Pancreas (tissue), 10 donors: ENCODE measurements around the gene PCBD1. TPM values are rescaled to one million over a fixed set of nuclear protein-coding genes. Genes with fewer than 3 reads are reported as not detected.

Experiments
- ATAC-seq, 4 donors: fragments of 200-7000 bp; cut with Tn5 transposase; one replicate each; pipeline versions ENCODE4 v1.8.0 to v1.9.1; 2020; ENCODE audit warnings: mild to moderate bottlenecking in 4 of 4, moderate library complexity in 4 of 4
- DNase-seq, 6 donors: peaks; one replicate each; pipeline ENCODE4 v3.0.0-alpha.2; 2020
- FAIRE-seq: peaks from 2 replicates; lab custom pipeline; 2012; peaks lifted over from hg19 to GRCh38; lab: Jason Lieb, UNC
- H3K27ac ChIP-seq, 4 donors: fragments of 200-600 bp; sonication (generic); 1 replicate in 3 of 4; 2 replicates in 1 of 4; pipeline versions ENCODE4 v1.5.0 to v1.8.0; 2020
- H3K27me3 ChIP-seq, 4 donors: fragments of 200-600 bp; one replicate each; pipeline ENCODE4 v1.8.0; 2021
- H3K36me3 ChIP-seq, 3 donors: fragments of 200-600 bp; sonication (generic) in 1 of 3; one replicate each; pipeline versions ENCODE4 v1.5.0 to v1.8.0; 2020 to 2021
- H3K4me1 ChIP-seq, 3 donors: fragments of 200-600 bp; one replicate each; pipeline ENCODE4 v1.8.0; 2021
- H3K4me3 ChIP-seq, 4 donors: fragments of 200-600 bp; sonication (generic) in 2 of 4; one replicate each; pipeline versions ENCODE4 v1.5.0 to v1.8.0; 2020 to 2021
- H3K9me3 ChIP-seq, 4 donors: fragments of 200-600 bp; one replicate each; pipeline ENCODE4 v1.8.0; 2021
- WGBS, 2 donors: extraction: QIAGEN DNeasy Blood & Tissue Kit; methylation state at CpG; one replicate each; pipeline ENCODE4 v1.1.7; 2013; 5-methylcytosine and 5-hydroxymethylcytosine counted together
- intact Hi-C, 3 donors: fragments of 100-400 bp; cut with DNase I; formaldehyde crosslinking; loops; one replicate each; pipeline versions ENCODE4 v1.11.1 to v1.14.2; 2022
- polyA plus RNA-seq, 2 donors: library from polyadenylated mRNA; stranded (reverse); fragments of 200-250 nt; gene quantifications; one replicate each; pipeline ENCODE4 v1.2.3, GENCODE V29; 2013
- total RNA-seq, 6 donors: library from RNA; stranded (reverse); fragmentation: NEBNext Ultra II Directional in 4 of 6; extraction: Animal tissue kit (Norgen Biotek cat#: 25700) in 4 of 6; gene quantifications; one replicate each; pipeline versions ENCODE4 v1.2.1 to v1.2.4, GENCODE V29; 2021 to 2023
- TF ChIP-seq, protein P1 (sequence below), 4 donors: fragments of 200-600 bp; sonication (generic) in 3 of 4; IDR thresholded peaks; one replicate each; pipeline versions ENCODE4 v1.5.0 to v1.8.0; 2021; ENCODE audit warnings: antibody characterized with exemption in 4 of 4
- donor health status: healthy with polysubstance abuse.
- donor health status: DM: no; HTN: no; CAD: no; lungs with moderate emphysema.
- donor health status: DM: no; HTN: no; CAD: no.
- donor health status: control.
- donor health status: control.
- donor health status: Bipolar disorder and iron deficiency.
- donor health status: DM: yes; HTN: yes; CAD: no.
- donor health status: DM: no; HTN: no; CAD: no.
- donor health status: DM: no; HTN: no; CAD: no.
- donor health status: DM: yes; HTN: yes; CAD: no.

Gene PCBD1
- total and polyA plus RNA-seq, 8 donors, result 63.6 to 95.9 (median 76.9) TPM

DNA sequence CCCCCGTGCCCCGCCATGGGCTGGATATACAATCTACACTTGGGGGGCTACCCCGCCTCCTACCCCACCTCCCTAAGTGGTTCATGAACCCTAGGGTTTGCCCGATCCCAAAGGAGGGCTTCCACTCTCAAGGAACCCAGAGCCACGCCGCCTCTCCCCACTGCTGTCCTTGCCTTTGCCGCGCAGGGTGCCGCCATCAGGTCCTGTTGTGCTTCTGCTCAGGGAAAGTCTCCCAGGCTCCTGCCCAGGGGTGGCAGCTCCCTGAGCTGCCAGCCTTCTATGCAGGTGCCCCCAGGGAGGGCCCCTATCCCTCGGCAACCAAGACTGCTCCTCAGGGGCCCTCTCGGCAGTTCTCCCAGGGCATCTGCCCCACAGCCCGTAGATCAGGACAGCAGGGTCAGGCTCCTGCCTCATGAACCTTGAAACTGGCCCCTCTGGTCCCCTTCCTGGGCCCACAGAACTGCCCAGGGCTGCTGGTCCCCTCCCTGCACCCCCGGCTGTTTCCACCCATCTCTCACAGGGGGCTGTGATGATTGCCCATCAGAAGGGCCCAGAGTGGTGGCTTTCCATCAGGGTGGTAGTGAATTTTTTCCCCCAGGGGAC is 13.0 kb upstream of the PCBD1 start:
- no peaks in the 10 kb centered on the region for H3K27me3 ChIP-seq
- no peaks in the 10 kb centered on the region for H3K4me1 ChIP-seq
- no peak overlapping the region for H3K4me3 ChIP-seq
- H3K9me3 ChIP-seq, result no peaks in the 10 kb centered on the region
- 89 to 94% methylated on average over 13 of the region's 13 CpGs for WGBS, 2 donors
- TF ChIP-seq, protein P1, sequence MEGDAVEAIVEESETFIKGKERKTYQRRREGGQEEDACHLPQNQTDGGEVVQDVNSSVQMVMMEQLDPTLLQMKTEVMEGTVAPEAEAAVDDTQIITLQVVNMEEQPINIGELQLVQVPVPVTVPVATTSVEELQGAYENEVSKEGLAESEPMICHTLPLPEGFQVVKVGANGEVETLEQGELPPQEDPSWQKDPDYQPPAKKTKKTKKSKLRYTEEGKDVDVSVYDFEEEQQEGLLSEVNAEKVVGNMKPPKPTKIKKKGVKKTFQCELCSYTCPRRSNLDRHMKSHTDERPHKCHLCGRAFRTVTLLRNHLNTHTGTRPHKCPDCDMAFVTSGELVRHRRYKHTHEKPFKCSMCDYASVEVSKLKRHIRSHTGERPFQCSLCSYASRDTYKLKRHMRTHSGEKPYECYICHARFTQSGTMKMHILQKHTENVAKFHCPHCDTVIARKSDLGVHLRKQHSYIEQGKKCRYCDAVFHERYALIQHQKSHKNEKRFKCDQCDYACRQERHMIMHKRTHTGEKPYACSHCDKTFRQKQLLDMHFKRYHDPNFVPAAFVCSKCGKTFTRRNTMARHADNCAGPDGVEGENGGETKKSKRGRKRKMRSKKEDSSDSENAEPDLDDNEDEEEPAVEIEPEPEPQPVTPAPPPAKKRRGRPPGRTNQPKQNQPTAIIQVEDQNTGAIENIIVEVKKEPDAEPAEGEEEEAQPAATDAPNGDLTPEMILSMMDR (IDR thresholded peaks at IDR 0.05), result no peak
- intact Hi-C loops, result no loop called here
- DNase-seq, result peak in 1 of 6 donors; percentile 59
- no peak overlapping the region for H3K27ac ChIP-seq
- H3K36me3 ChIP-seq, result no peaks in the 10 kb centered on the region
- FAIRE-seq, result no peak
- ATAC-seq, result no peak

DNA sequence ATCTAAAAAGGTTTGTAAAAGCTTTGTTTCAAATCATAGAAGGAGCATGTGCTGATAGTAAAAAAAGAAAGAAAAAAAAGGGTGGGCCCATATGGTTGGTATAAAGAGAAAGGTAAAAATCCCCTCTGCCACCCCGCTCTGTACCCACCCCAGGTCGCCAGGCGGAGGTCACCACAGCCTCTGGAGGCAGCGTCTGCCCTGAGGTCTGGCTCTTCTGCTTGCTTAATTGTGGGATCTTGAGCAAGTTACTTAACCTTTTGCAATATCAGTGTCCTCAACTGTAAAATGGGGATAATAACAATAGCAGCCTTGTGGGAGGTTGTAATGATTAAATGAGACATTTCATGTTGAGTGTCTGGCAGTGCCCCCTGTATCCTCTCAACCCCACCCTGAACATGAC is 10.7 kb upstream of the PCBD1 start:
- intact Hi-C loops, result no loop called here
- no peak overlapping the region for H3K27ac ChIP-seq
- H3K4me1 ChIP-seq, result no peaks in the 10 kb centered on the region
- TF ChIP-seq, protein P1 (IDR thresholded peaks at IDR 0.05), result no peak
- no peaks in the 10 kb centered on the region for H3K27me3 ChIP-seq
- no peak overlapping the region for H3K4me3 ChIP-seq
- 90 to 92% methylated on average over 4 of the region's 4 CpGs for WGBS, 2 donors
- H3K36me3 ChIP-seq, result no peaks in the 10 kb centered on the region
- no peak for DNase-seq
- FAIRE-seq, result no peak
- no peak for ATAC-seq
- no peaks in the 10 kb centered on the region for H3K9me3 ChIP-seq

DNA sequence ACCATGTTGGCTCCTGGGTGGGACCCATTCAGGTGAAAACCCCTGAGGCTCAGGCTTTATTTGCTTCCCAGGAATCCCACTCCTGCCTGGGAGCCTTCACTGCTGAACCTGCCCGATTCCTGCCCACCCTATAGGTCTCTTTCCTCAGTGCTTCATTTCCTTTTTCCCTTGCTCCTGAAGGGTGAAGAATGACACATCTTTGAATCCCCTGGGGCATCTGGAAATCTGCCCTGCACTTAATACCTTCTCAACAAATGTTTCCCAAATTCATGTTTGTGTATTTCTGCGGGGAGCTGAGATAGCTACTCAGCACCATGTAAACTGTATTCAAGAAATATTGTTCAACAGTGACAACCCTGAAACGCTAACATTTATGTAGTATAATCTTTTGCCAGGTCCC is 10.3 kb upstream of the PCBD1 start:
- H3K4me3 ChIP-seq, result no peak overlapping the region
- H3K27me3 ChIP-seq, result no peaks in the 10 kb centered on the region
- H3K4me1 ChIP-seq, result no peaks in the 10 kb centered on the region
- WGBS, 2 donors, result 71 to 74% methylated on average over 3 of the region's 3 CpGs
- intact Hi-C loops, result no loop called here
- TF ChIP-seq, protein P1 (IDR thresholded peaks at IDR 0.05), result no peak
- ATAC-seq (no peak), DNase-seq (no peak), FAIRE-seq (no peak)
- H3K27ac ChIP-seq, result no peak overlapping the region
- no peaks in the 10 kb centered on the region for H3K36me3 ChIP-seq
- H3K9me3 ChIP-seq, result no peaks in the 10 kb centered on the region

DNA sequence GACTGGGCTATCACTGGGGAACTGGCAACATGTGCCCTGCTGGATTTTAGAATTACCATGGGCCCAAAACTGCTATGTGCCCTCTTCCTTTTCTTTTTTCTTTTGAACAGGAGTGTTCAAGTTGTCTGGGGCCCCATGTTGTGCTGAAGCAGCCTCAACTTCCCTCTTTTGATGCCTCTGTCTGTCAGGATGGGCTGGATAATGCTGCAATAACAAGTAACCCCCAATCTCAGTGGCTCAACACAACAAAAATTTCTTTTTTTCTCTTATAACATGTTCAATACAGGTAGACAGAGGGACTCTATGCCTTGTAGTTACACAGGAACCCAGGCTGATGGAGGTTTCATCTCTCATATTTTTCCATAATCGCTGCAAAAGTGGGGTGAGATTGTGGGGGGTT is 8.2 kb upstream of the PCBD1 start:
- ATAC-seq, result no peak
- no peak for DNase-seq
- no peak for FAIRE-seq
- Histone ChIP-seq H3K4me1 (no peaks in the 10 kb centered on the region), H3K27ac (no peak overlapping the region), H3K27me3 (no peaks in the 10 kb centered on the region), H3K36me3 (no peaks in the 10 kb centered on the region), H3K4me3 (no peak overlapping the region), H3K9me3 (no peaks in the 10 kb centered on the region)
- TF ChIP-seq, protein P1 (IDR thresholded peaks at IDR 0.05), result no peak
- WGBS, 2 donors, result 96% methylated on average over 1 of the region's 1 CpG
- intact Hi-C loops, result no loop called here

DNA sequence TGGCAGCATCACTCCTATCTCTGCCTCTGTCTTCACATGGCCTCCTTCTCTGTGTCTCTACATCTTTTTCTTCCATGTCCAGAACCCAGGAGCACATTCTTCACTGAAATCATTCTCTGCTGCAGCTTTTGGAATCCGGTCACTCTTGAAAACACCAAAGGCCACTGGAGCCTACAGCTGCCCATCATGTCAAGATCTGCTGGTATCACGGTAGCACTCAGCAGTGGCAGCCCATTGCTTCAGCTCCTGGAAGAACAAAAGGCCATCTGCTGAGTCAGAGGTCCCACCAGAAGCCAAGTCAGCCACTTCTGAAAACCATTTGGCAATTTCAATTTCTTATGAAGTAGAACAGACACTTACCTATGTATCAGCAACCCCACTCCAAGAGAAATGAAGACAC is 6.1 kb upstream of the PCBD1 start:
- FAIRE-seq, result no peak
- H3K4me3 ChIP-seq, result no peak overlapping the region
- no peaks in the 10 kb centered on the region for H3K27me3 ChIP-seq
- no peak for DNase-seq
- no peaks in the 10 kb centered on the region for H3K36me3 ChIP-seq
- H3K9me3 ChIP-seq, result no peaks in the 10 kb centered on the region
- H3K4me1 ChIP-seq, result peaks cover 3 to 11% (median 9%) of the 10 kb centered on the region in 3 donors
- intact Hi-C loops, result no loop called here
- TF ChIP-seq, protein P1 (IDR thresholded peaks at IDR 0.05), result no peak
- no peak for ATAC-seq
- 94% methylated on average over 2 of the region's 2 CpGs for WGBS, 2 donors
- H3K27ac ChIP-seq, result no peak overlapping the region
